Measurements from ENCODE around the gene ZNF683. TPM values are rescaled to one million over a fixed set of nuclear protein-coding genes. Genes with fewer than 3 reads are reported as not detected.

The ZNF683 gene
- total RNA-seq, 1 donor from 2014 or later: not detected

DNA sequence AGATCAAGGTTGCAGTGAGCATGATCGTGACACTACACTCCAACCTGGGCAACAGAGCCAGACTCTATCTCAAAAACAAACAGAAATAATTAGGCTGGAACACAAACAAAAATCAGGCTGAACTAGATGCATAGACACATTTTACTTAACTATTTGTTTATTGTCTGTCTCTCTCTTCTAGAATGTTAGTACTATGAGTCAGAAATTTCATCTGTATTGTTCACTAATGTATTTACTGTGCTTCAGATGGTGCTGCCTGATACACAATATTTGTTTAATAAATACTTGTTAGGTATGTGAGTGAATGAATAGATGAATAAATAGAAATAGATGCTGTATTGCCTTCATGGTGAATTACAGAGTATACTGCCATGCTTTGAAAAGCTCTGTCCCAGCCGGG is 32.1 kb upstream of the ZNF683 start:
- Histone ChIP-seq H3K36me3 (ENCODE audit: control insufficient read depth, insufficient read depth, low read length) (no peaks in the 10 kb centered on the region), H3K4me3 (ENCODE audit: low read depth, low read length) (no peak overlapping the region), H3K27me3 (ENCODE audit: control insufficient read depth, insufficient read depth, low read length) (peaks cover 6% of the 10 kb centered on the region)
- FAIRE-seq (no peak), DNase-seq (ENCODE audit: low read depth) (peak; percentile 45)
- TF ChIP-seq, protein P1, sequence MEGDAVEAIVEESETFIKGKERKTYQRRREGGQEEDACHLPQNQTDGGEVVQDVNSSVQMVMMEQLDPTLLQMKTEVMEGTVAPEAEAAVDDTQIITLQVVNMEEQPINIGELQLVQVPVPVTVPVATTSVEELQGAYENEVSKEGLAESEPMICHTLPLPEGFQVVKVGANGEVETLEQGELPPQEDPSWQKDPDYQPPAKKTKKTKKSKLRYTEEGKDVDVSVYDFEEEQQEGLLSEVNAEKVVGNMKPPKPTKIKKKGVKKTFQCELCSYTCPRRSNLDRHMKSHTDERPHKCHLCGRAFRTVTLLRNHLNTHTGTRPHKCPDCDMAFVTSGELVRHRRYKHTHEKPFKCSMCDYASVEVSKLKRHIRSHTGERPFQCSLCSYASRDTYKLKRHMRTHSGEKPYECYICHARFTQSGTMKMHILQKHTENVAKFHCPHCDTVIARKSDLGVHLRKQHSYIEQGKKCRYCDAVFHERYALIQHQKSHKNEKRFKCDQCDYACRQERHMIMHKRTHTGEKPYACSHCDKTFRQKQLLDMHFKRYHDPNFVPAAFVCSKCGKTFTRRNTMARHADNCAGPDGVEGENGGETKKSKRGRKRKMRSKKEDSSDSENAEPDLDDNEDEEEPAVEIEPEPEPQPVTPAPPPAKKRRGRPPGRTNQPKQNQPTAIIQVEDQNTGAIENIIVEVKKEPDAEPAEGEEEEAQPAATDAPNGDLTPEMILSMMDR (IDR thresholded peaks at IDR 0.05; ENCODE audit: insufficient read depth, low read length, severe bottlenecking): no peak

DNA sequence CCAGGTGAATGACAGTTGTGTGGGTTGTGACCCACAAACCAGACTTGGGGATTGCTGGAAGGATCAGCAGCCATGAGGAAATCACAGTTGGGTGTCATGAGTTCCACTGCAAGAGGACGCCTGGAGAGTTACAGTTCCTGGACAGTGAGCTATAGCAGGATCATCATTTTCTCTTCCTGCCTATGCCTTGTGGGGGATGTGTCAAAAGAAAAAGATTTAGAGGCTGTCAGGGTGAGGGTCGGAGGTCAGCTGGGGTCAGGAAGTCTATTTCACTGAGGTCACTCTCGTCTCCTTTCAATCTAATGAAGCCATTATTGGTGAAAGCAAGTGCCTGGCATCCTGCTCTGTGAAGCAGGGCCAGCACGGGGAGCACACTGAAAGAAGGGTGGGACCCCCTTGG is 31.1 kb upstream of the ZNF683 start:
- no peak for FAIRE-seq
- TF ChIP-seq, protein P1 (IDR thresholded peaks at IDR 0.05; ENCODE audit: insufficient read depth, low read length, severe bottlenecking): no peak
- peak; percentile 25 for DNase-seq (ENCODE audit: low read depth)
- no peaks in the 10 kb centered on the region for H3K27me3 ChIP-seq (ENCODE audit: control insufficient read depth, insufficient read depth, low read length)
- no peaks in the 10 kb centered on the region for H3K36me3 ChIP-seq (ENCODE audit: control insufficient read depth, insufficient read depth, low read length)
- no peak overlapping the region for H3K4me3 ChIP-seq (ENCODE audit: low read depth, low read length)

DNA sequence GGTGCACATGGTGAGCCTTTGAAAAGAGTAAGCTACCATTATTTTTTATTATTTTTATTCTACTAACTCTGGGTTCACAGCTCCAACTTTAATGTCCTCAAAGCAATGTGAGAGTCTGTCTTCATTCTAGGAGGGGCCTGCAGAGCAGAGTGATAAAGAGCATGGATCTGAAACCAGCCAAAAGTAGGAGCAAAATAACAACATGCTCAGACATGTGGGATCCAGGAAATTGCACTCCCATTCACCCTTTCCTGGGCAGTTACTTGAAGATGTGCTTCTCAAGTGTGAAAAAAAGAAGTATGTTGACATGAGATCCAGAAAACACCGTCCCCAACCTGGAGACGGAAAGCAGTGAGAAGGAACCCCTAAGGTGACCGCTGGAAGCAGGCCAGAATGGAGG is 29.3 kb upstream of the ZNF683 start:
- DNase-seq (ENCODE audit: low read depth) (peak; percentile 71), FAIRE-seq (no peak)
- no peaks in the 10 kb centered on the region for H3K36me3 ChIP-seq (ENCODE audit: control insufficient read depth, insufficient read depth, low read length)
- TF ChIP-seq, protein P1 (IDR thresholded peaks at IDR 0.05; ENCODE audit: insufficient read depth, low read length, severe bottlenecking): no peak
- no peaks in the 10 kb centered on the region for H3K27me3 ChIP-seq (ENCODE audit: control insufficient read depth, insufficient read depth, low read length)
- H3K4me3 ChIP-seq (ENCODE audit: low read depth, low read length): no peak overlapping the region

DNA sequence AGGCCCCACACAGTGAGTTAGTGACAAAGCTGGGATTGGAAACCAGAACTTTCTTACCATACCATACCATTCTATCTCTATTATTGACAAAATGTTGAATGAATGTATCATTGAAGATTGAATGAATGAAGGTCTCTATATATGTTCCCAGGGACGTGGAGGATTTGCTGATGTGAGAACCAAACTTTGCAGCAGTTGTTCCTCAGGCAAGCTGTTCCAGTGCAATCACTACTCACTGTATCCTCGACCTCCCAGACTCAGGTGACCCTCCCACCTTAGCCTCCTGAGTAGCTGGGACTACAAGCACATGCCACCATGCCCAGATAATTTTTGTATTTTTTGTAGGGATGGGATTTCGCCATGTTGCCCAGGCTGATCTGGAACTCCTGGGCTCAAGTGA is 26.5 kb upstream of the ZNF683 start:
- Histone ChIP-seq H3K27me3 (ENCODE audit: control insufficient read depth, insufficient read depth, low read length) (no peaks in the 10 kb centered on the region), H3K36me3 (ENCODE audit: control insufficient read depth, insufficient read depth, low read length) (no peaks in the 10 kb centered on the region), H3K4me3 (ENCODE audit: low read depth, low read length) (no peak overlapping the region)
- FAIRE-seq: no peak
- TF ChIP-seq, protein P1 (IDR thresholded peaks at IDR 0.05; ENCODE audit: insufficient read depth, low read length, severe bottlenecking): no peak
- no peak for DNase-seq (ENCODE audit: low read depth)

DNA sequence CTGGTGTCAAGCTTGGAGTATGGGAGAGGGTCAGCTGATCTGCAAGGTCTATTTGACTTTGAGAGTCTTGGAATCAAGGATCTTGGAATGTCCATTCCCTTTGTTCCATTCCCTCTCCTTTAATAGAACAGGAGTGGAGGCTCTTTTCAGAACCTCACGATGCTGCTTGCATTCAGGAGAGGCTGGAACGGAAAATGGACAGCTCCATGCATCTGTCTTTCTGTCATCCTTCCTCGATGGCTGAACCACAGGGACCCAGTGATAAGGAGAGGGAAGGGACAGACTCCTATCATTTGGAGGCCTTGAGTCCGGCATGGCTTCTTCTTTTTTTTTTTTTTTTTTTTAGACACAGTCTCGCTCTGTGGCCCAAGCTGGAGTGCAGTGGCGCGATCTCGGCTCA is 23.2 kb upstream of the ZNF683 start:
- H3K27me3 ChIP-seq (ENCODE audit: control insufficient read depth, insufficient read depth, low read length): no peaks in the 10 kb centered on the region
- TF ChIP-seq, protein P1 (IDR thresholded peaks at IDR 0.05; ENCODE audit: insufficient read depth, low read length, severe bottlenecking): no peak
- no peaks in the 10 kb centered on the region for H3K36me3 ChIP-seq (ENCODE audit: control insufficient read depth, insufficient read depth, low read length)
- no peak for FAIRE-seq
- no peak overlapping the region for H3K4me3 ChIP-seq (ENCODE audit: low read depth, low read length)
- no peak for DNase-seq (ENCODE audit: low read depth)

DNA sequence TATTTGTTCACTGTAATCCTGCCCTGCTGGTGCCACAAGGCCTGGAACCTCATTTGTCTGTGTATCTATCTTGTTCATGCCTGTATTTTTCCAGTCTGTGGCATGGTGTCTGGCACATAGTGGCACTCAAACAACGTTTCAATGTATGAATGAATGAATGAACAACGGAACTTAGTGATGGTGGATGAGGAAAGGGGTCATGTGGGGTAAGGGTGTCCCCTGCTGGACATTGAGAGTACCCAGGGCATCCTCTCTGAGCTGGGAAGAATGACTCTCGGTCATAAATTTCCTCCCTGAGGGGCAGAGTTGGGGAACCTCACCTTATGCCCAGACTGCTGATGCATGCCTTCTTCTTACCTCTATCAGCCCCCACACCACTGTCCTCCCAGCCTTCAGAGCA is 18.9 kb upstream of the ZNF683 start:
- H3K36me3 ChIP-seq (ENCODE audit: control insufficient read depth, insufficient read depth, low read length): no peaks in the 10 kb centered on the region
- H3K4me3 ChIP-seq (ENCODE audit: low read depth, low read length): no peak overlapping the region
- DNase-seq (ENCODE audit: low read depth): peak; percentile 52
- TF ChIP-seq, protein P1 (IDR thresholded peaks at IDR 0.05; ENCODE audit: insufficient read depth, low read length, severe bottlenecking): peak; percentile 81
- no peaks in the 10 kb centered on the region for H3K27me3 ChIP-seq (ENCODE audit: control insufficient read depth, insufficient read depth, low read length)
- FAIRE-seq: no peak

All from bronchial epithelial cell (primary cell).